ENCODE measurements around the gene PDHX.
"Not testable (repeated sequence)": the region's sequence is repeated elsewhere in the genome, so short reads cannot be mapped to it uniquely, and the experiment has no call there.

PDHX gene

DNA sequence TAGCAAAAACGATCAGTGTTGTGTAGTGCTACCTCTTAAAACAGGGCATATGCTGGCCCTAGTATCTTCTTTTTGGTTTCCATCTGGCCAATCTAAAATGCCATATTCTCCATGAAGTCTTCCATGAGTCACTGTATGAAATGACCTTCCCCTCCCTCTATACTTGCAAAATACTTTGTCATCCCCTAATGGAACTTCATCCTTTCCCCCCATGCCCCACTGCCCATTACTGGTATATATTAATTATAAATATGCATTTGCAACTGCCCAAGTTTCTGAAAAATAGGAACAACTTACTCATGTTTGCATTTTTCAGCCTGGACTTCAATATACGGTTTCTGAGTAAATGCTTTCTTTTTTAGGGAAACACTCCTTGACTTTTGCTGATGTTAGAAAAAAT lies 4.7 kb upstream of the PDHX start:
- no peak for DNase-seq

DNA sequence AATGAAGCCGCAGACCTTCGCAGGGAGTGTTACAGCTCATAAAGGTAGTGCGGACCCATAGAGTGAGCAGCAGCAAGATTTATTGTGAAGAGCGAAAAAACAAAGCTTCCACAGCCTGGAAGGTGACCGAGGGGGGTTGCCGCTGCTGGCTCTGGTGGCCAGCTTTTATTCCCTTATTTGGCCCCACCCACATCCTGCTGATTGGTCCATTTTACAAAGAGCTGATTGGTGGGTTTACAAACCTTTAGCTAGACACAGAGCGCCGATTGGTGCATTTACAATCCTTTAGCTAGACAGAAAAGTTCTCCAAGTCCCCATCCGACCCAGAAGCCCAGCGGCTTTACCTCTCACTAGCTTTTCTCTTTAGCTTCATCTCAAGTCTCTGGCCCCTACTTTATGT lies 2.9 kb upstream of the PDHX start:
- DNase-seq, result not testable (repeated sequence)

DNA sequence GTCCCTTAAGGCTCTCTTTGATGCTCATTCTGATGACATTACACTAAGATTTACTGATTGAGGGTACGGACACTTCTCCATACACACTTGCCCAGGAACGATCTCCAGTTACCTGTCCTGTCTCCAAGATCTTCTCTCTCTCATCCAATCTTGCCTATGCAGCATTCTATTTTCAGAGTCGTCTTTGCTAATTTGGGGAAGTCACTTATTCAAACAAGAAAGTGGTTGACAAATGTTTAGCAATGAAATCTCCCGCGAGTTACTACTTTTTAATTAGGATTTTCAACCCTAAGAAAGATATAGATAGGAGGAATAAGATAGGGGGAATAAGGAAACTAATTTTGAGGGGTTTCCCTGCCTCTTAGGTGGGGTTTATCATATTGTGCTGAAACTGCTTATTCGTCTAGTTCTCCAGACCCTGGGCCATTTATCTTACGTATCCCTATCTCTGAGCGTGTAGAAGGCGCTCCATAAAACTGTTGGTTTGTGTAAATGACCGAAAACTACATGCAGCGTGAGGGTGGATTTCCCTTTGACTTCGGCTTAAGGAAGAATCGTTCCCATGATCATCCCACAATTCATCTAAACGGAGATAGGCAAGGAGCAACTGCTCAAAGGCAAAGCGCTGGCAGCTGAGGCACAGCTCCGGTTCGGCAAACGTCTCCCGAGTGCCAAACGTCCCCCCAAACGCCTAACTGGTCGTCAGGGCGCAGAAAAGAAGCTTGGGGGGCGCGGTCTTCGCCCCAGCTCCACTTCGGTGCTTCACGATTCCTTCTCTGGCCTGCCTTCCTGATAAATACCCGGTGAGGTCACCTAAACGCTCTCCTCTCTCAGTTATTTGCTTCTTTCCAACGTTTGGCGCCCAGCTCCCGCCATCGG lies 1.0 kb upstream of the PDHX start:
- DNase-seq, result peak; percentile 24

DNA sequence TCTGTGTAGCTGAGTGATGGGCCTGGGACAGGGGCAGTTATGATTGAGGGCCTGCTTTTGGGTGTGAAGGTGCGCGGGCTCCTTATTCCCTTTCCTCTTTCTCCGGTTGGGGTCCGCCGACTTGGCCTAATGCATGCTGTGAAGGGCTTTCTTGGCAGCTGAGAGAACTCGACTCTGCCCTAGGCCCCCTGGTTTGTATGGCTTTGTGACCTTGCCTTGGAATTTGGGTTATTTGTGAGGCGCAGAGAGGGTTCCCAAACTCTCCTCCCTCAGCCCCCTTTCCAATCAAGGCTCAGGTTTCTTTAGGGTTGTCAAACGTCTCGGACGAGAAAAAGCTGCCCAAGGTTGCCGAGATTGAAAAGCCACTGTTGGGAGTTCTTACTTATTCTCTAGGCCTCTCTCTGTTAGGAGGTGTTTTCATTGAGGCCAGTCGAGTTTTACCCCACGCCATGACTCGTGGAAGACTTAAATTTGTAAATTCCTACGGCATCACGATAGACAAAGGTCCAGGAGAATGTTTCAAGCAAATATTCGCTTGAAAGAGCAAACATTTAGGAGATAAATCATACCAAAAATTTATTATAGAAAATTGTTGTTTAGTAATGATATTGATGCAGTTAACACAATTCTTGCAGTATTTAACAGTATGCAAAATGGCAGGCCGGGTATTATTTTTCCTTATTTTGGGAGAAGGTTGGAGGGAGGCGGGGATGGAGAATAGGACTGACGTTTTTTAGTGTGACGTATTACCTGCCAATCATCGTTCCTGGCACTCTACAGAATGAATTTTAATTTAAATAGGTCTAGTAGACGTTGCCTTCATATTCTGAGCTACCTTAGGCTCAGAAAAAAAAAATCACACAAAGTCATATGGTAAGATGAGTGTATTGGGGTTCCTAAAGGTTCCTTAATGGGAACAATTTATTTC lies 689 bp downstream of the PDHX start:
- peak; percentile 48 for DNase-seq

DNA sequence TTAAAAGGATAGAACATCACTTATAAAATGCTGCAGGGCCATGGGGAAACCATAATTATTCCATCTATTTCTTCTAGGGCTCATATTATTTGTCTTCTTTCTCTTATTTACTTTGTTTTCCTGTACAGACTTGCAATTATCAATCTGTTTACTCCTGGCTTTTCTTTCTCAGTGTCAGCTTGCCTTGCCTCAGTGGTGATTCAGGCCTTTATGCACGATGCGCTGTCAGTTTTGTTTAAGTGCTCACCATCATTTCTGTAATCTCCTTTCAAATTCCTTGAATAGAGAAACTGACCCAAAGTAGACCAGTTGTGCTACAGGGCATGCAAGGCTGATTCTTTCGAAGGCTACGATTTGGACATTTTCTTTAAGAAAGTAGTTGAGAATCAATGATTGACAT lies 4.7 kb downstream of the PDHX start:
- no peak for DNase-seq

DNA sequence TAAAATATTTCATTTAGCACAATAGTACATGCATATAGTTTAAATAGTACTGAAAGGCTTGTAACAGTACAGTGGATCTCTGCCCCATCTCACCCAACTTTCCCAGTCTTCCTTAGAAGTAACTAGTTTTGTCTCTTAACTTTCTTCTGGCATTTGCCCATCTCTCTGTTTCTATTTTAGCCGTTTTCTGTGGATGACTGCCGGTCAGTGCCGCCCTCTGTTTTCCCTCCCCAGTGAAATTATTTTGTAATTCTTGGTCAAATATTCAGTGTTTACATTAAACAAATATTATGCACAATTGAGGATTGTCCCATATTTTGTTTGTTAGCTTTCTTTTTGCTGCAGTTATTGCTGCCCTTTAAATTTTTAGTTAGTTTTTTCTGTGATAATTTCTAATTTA lies 8.3 kb downstream of the PDHX start:
- peak; percentile 15 for DNase-seq

GRCh38 chr11:34926101-34926830 lies 9.8 kb downstream of the PDHX start:
- peak; percentile 64 for DNase-seq

DNA sequence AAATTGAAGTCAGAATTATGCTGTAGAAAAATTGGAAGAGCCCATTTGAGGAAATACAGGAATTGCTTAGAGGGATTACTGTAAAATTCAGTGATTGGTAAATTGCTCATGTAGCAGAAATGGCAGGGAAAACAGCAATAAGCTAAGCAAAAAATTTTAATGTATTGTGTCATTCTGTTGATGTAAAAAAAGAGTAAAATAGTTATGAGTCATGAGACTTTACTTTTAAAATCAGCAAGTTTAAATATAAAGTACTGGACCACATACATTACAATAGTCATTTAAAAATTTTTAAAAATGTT lies 10.4 kb downstream of the PDHX start:
- peak; percentile 85 for DNase-seq

- DNase-seq, result no peak
These were observed 12.0 kb downstream of the PDHX start for GRCh38 chr11:34928268-34928959.

DNA sequence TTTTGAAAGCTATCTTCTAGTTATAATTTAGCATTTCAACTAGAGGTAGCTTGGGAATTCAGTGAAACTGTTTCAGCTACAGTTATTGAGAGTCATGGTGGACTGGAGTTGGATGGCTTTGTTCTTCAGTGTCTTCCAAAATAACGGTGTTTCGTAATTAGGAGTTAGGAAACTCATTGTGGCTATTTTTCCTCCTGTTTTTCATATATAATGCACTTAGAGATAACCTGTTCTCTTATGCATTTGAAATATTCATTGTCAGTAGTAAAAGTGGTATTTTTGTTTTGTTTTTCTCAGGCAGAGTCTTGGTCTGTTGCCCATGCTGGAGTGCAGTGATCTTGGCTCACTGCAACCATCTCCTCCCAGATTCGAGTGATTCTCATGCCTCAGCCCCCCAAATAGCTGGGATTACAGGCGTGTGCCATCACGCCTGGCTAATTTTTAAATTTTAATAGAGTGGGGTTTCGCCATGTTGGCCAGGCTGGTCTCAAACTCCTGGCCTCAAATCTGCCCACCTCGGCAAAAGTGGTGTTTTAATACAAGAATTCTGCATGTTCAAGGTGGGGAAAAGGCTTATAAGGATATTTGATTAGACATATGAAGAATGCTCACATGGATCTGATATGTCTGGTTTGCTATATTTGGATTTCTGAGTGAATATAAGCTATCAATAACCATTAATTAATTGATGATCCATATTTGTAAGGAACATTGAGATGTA lies 12.7 kb downstream of the PDHX start:
- no peak for DNase-seq

- DNase-seq, result no peak
These were observed 13.7 kb downstream of the PDHX start for GRCh38 chr11:34929794-34930763.

- no peak for DNase-seq
These were observed 20.7 kb downstream of the PDHX start for GRCh38 chr11:34936945-34937629.

GRCh38 chr11:34938611-34939010 lies 22.2 kb downstream of the PDHX start:
- no peak for DNase-seq

DNA sequence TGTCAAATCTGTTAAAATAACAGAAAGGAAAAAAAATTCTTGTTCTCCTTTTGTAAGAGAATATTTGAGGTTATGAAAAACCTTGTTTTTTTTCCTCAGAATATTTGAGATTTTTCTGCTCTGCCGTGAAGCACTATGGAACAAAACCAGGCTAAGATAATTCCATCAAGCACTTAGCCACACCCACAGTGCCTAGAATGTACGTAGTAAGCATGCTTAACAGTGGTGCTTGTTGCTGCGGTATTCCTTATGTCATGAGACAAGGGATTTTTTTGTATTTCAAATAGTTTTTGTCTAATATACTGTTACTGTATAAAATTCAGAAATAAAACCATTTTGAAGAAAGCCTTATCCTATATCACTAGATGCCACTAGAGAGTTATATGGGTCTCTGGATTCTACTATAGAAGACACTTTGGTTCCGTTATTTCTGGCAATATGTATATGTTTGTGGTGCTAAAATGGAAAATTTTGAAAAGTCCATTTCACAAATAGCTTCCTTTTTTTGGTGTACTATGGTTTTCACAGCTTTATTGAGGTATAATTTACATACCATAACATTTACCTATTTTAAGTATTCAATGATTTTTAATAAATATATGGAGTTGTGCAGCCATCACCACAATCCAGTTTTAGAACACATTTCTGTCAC lies 23.7 kb downstream of the PDHX start:
- no peak for DNase-seq

DNA sequence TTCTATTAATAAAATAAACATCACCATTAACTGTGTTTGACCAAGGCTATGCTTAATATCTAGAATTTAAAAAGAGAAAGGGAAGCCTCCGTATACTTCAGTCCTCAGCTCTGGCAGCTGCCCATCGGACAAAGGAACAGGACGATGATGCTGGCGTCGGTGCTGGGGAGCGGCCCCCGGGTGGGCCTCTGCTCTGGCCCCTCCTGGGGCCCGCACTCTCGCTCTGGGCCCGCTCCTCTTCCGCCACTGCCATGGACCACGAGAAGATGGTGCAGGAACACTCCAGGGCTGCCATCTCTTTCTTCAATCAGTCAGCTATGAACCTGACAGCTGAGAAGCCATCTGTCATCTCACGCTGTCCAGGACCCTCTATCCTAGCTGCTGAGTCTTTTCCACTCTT lies 25.3 kb downstream of the PDHX start:
- no peak for DNase-seq

GRCh38 chr11:34944692-34945091 lies 28.3 kb downstream of the PDHX start:
- no peak for DNase-seq

DNA sequence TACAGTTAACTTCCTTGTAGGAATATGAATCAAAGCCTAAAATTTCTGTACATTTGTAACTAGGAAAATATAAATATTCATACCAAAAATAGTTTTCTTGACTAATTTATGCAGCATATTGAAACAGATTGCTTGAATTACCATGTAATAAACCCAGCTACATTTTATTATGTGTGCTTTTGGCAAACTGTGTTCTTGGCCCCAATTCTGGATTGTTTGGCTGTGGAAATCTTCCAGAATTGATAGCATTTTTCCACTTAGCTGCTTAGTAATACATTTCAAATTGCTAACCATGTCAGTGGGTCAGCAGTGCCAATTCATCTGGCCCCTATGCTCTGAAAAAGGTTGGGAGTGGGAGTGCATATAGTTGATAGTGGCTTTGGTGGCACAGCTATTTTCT lies 32.3 kb downstream of the PDHX start:
- no peak for DNase-seq

- DNase-seq, result no peak
These were observed 37.5 kb downstream of the PDHX start for GRCh38 chr11:34953955-34954354.

DNA sequence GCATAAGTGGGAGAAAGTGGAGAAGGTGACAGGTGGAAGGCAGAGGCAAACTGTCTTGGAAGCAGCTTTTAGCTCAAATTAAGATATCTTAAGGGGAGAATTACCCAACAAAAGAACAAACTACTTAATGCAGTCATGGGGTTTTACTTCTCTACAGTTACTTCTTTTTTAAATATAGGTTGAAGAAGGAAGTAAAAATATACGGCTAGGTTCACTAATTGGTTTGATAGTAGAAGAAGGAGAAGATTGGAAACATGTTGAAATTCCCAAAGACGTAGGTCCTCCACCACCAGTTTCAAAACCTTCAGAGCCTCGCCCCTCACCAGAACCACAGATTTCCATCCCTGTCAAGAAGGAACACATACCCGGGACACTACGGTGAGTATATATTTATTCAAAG lies 40.8 kb downstream of the PDHX start:
- DNase-seq, result no peak

- no peak for DNase-seq
These were observed 41.2 kb downstream of the PDHX start for GRCh38 chr11:34957606-34958005.
